ENCODE measurements around the gene POLG.

POLG gene

GRCh38 chr15:89334510-89335297, at the start of gene POLG:
Gene POLG (minus strand): TSS chr15:89334824. CDS start chr15:89333754, 1,070 bp downstream.
- peak; percentile 99 to 100 for DNase-seq

GRCh38 chr15:89384176-89384604, 49.6 kb upstream of the POLG start:
- DNase-seq: no peak

- DNase-seq: no peak
Measured at GRCh38 chr15:89383365-89384175, 48.9 kb upstream of the POLG start.

- DNase-seq: no peak
Measured at GRCh38 chr15:89381888-89382686, 47.5 kb upstream of the POLG start.

GRCh38 chr15:89381331-89381730, 46.7 kb upstream of the POLG start:
- no peak for DNase-seq

GRCh38 chr15:89379818-89380217, 45.2 kb upstream of the POLG start:
- DNase-seq: no peak

GRCh38 chr15:89379251-89379695, 44.6 kb upstream of the POLG start:
- DNase-seq: no peak

- peak; percentile 38 to 49 for DNase-seq
Measured at GRCh38 chr15:89378296-89379151, 43.9 kb upstream of the POLG start.

GRCh38 chr15:89377842-89378295, 43.2 kb upstream of the POLG start:
- peak in 1 of 2 experiments; percentile 38 for DNase-seq

- DNase-seq: no peak
Measured at GRCh38 chr15:89377024-89377841, 42.6 kb upstream of the POLG start.

GRCh38 chr15:89376388-89376787, 41.8 kb upstream of the POLG start:
- DNase-seq: no peak

- no peak for DNase-seq
Measured at GRCh38 chr15:89375093-89376005, 40.7 kb upstream of the POLG start.

- DNase-seq: no peak
Measured at GRCh38 chr15:89374086-89374981, 39.7 kb upstream of the POLG start.

GRCh38 chr15:89372069-89372935, 37.7 kb upstream of the POLG start:
- DNase-seq: no peak

GRCh38 chr15:89371228-89372044, 36.8 kb upstream of the POLG start:
- DNase-seq: no peak

- DNase-seq: no peak
Measured at GRCh38 chr15:89370978-89371227, 36.3 kb upstream of the POLG start.

Measured in activated T-cell treated with anti-CD3 and anti-CD28 coated beads, Interleukin-2, amount 50 U/mL, for 48 hours (primary cell).